ENCODE results near the gene RNF135. TPM values are rescaled to one million over a fixed set of nuclear protein-coding genes. Genes with fewer than 3 reads are reported as not detected.
"Not testable (repeated sequence)": the region's sequence is repeated elsewhere in the genome, so short reads cannot be mapped to it uniquely, and the experiment has no call there.

The RNF135 gene
- total RNA-seq, 1 donor from 2014 or later = 4.2 TPM

GRCh38 chr17:31009042-31009702 lies 38.3 kb downstream of the RNF135 start:
- DNase-seq (ENCODE audit: low spot score); H4K20me1 ChIP-seq (ENCODE audit: low read depth); H3K4me1 ChIP-seq; H3K9me3 Mint-ChIP-seq; H3K36me3 ChIP-seq; H3K79me2 ChIP-seq (ENCODE audit: low read depth); H3K36me3 Mint-ChIP-seq; H3K27ac ChIP-seq; H3K9ac ChIP-seq; H3K9me3 ChIP-seq (ENCODE audit: low read depth); H3K27me3 Mint-ChIP-seq (ENCODE audit: insufficient read depth, low read depth): not testable (repeated sequence)
- Histone ChIP-seq H3K27me3 (peaks cover 44% of the 10 kb centered on the region), H3F3A (ENCODE audit: low read depth) (peaks cover 12% of the 10 kb centered on the region), H3K4me3 (peak overlapping the region; percentile 59), H2AFZ (replicated peaks) (peak overlapping the region; percentile 92), H3K4me2 (peak overlapping the region; percentile 90)
- H3K4me1 Mint-ChIP-seq = peaks cover 14% of the 10 kb centered on the region
- peak; percentile 12 for TF ChIP-seq EZH2 (IDR thresholded peaks at IDR 0.05)
- peak overlapping the region; percentile 76 for H3K4me3 Mint-ChIP-seq
- peak overlapping the region; percentile 66 for H3K27ac Mint-ChIP-seq

DNA sequence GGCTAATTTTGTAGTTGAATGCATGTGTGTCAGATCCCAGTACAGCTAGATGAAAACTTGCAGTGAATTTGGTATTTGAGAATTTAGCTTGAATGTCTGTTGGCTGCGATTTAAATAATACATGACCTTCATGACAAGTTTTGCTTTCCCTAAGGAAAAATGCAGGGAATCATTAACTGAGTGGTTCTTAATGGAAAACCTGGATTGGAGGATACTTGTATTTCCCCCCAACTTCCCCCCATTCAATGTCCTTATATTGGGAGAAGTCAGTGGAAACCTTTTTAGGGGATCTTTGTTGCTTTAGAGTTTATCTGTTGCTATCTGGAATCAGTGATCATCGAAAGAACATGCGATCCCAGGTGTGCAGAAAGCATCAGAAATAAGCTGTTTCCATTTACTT lies 39.2 kb downstream of the RNF135 start:
- not testable (repeated sequence) for H3K9me3 ChIP-seq (ENCODE audit: low read depth); H3K27ac ChIP-seq; H4K20me1 ChIP-seq (ENCODE audit: low read depth); H3K36me3 ChIP-seq; H3K4me1 ChIP-seq; H3K4me3 ChIP-seq; H3K4me2 ChIP-seq; H3K36me3 Mint-ChIP-seq; H2AFZ ChIP-seq (replicated peaks); H3K27me3 Mint-ChIP-seq (ENCODE audit: insufficient read depth, low read depth); H3K9ac ChIP-seq; DNase-seq (ENCODE audit: low spot score); H3K79me2 ChIP-seq (ENCODE audit: low read depth); H3K27ac Mint-ChIP-seq; H3K9me3 Mint-ChIP-seq
- Histone ChIP-seq H3F3A (ENCODE audit: low read depth) (peaks cover 12% of the 10 kb centered on the region), H3K27me3 (peaks cover 44% of the 10 kb centered on the region)
- Mint-ChIP-seq H3K4me3 (peak overlapping the region; percentile 11), H3K4me1 (peaks cover 14% of the 10 kb centered on the region)

DNA sequence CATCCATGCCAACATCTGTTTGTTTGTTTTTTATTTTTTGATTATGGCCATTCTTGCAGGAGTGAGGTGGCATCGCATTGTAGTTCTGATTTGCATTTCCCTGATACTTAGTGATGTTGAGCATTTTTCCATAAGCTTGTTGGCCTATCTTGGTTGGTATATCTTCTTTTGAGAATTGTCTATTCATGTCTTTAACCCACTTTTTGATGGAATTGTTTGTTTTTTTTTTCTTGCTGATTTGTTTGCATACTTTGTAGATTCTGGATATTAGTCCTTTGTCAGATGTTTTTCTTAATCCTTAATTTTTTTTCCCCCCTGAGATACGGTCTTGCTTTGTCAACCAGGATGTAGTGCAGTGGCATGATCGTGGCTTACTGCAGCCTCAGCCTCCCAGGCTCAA lies 43.0 kb downstream of the RNF135 start:
- peaks cover 9% of the 10 kb centered on the region for H3K27me3 Mint-ChIP-seq (ENCODE audit: insufficient read depth, low read depth)
- H3K4me3 Mint-ChIP-seq = no peak overlapping the region
- Histone ChIP-seq H3K27ac (no peak overlapping the region), H3K9ac (no peak overlapping the region), H3K9me3 (ENCODE audit: low read depth) (no peaks in the 10 kb centered on the region), H3K4me3 (no peak overlapping the region), H2AFZ (replicated peaks) (no peak overlapping the region), H3K4me1 (peaks cover 4% of the 10 kb centered on the region), H3K79me2 (ENCODE audit: low read depth) (no peaks in the 10 kb centered on the region), H3F3A (ENCODE audit: low read depth) (peaks cover 6% of the 10 kb centered on the region), H3K4me2 (no peak overlapping the region), H4K20me1 (ENCODE audit: low read depth) (no peaks in the 10 kb centered on the region), H3K36me3 (no peaks in the 10 kb centered on the region), H3K27me3 (peaks cover 27% of the 10 kb centered on the region)
- H3K27ac Mint-ChIP-seq = no peak overlapping the region
- DNase-seq (ENCODE audit: low spot score) = no peak
- TF ChIP-seq EZH2 (IDR thresholded peaks at IDR 0.05) (no peak), EZH2phosphoT487 (IDR thresholded peaks at IDR 0.05) (no peak), CTCF (IDR thresholded peaks at IDR 0.05) (no peak)
- H3K4me1 Mint-ChIP-seq = peaks cover 13% of the 10 kb centered on the region
- no peaks in the 10 kb centered on the region for H3K36me3 Mint-ChIP-seq
- no peaks in the 10 kb centered on the region for H3K9me3 Mint-ChIP-seq

- no peak overlapping the region for H3K4me2 ChIP-seq
- H3K27me3 Mint-ChIP-seq (ENCODE audit: insufficient read depth, low read depth) = peaks cover 5% of the 10 kb centered on the region
- DNase-seq (ENCODE audit: low spot score) = no peak
- no peak overlapping the region for H3K27ac ChIP-seq
- H2AFZ ChIP-seq (replicated peaks) = no peak overlapping the region
- TF ChIP-seq CTCF (IDR thresholded peaks at IDR 0.05) (no peak), EZH2phosphoT487 (IDR thresholded peaks at IDR 0.05) (no peak), EZH2 (IDR thresholded peaks at IDR 0.05) (no peak)
- H3K36me3 Mint-ChIP-seq = no peaks in the 10 kb centered on the region
- H3K4me3 ChIP-seq = no peak overlapping the region
- no peak overlapping the region for H3K27ac Mint-ChIP-seq
- H3K27me3 ChIP-seq = peaks cover 9% of the 10 kb centered on the region
- no peaks in the 10 kb centered on the region for H3K36me3 ChIP-seq
- no peak overlapping the region for H3K4me3 Mint-ChIP-seq
- H4K20me1 ChIP-seq (ENCODE audit: low read depth) = no peaks in the 10 kb centered on the region
- no peaks in the 10 kb centered on the region for H3K9me3 ChIP-seq (ENCODE audit: low read depth)
- H3K9me3 Mint-ChIP-seq = no peaks in the 10 kb centered on the region
- peaks cover 6% of the 10 kb centered on the region for H3F3A ChIP-seq (ENCODE audit: low read depth)
- H3K4me1 Mint-ChIP-seq = peaks cover 10% of the 10 kb centered on the region
- no peak overlapping the region for H3K9ac ChIP-seq
- peaks cover 4% of the 10 kb centered on the region for H3K4me1 ChIP-seq
- H3K79me2 ChIP-seq (ENCODE audit: low read depth) = no peaks in the 10 kb centered on the region
Measured at GRCh38 chr17:31015639-31016038, 44.8 kb downstream of the RNF135 start.

All from neural progenitor cell (in vitro differentiated cells).